Measurements from ENCODE around the gene SORCS2. TPM values are rescaled to one million over a fixed set of nuclear protein-coding genes. Genes with fewer than 3 reads are reported as not detected.

Gene SORCS2
- total RNA-seq, 1 experiment from 2014 or later, result not detected

DNA sequence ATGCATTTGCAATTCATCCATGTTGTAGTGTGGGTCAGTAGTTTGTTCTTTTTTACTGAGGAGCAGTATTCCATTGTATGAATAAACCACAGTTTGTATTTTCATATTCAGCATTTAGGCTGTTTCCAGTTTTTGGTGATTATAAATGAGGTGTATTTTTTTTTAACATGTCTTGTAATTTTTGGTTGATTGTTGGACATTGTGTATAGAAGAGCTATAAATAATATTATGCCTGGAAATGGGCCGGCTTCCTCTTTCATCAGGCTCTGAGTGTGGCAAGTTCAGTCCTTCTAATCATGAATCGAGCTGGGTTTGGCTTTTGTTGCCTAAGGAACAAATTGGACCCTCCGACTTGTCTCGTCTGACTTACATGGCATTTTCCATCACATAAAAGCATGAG lies 126.7 kb downstream of the SORCS2 start:
- no peaks in the 10 kb centered on the region for H3K36me3 Mint-ChIP-seq (ENCODE audit: insufficient read depth, unreplicated experiment)
- peaks cover 6% of the 10 kb centered on the region for H3K9me3 Mint-ChIP-seq (ENCODE audit: low read depth, unreplicated experiment)
- no peak for TF ChIP-seq CTCF (IDR thresholded peaks at IDR 0.05; ENCODE audit: unreplicated experiment)
- no TSS peak for BruUV-seq (replicated peaks)
- H3K4me1 Mint-ChIP-seq (ENCODE audit: low read depth, unreplicated experiment), result no peaks in the 10 kb centered on the region
- peaks cover 44% of the 10 kb centered on the region for H3K27me3 Mint-ChIP-seq (ENCODE audit: unreplicated experiment)
- H3K27ac Mint-ChIP-seq (ENCODE audit: unreplicated experiment), result no peak overlapping the region
- DNase-seq, result no peak
- CTCF ChIA-PET, result no interaction called here
- no peak overlapping the region for H3K4me3 Mint-ChIP-seq (ENCODE audit: low read depth, unreplicated experiment)
- intact Hi-C loops (cut with micrococcal nuclease; ENCODE audit: unreplicated experiment), result no loop called here

DNA sequence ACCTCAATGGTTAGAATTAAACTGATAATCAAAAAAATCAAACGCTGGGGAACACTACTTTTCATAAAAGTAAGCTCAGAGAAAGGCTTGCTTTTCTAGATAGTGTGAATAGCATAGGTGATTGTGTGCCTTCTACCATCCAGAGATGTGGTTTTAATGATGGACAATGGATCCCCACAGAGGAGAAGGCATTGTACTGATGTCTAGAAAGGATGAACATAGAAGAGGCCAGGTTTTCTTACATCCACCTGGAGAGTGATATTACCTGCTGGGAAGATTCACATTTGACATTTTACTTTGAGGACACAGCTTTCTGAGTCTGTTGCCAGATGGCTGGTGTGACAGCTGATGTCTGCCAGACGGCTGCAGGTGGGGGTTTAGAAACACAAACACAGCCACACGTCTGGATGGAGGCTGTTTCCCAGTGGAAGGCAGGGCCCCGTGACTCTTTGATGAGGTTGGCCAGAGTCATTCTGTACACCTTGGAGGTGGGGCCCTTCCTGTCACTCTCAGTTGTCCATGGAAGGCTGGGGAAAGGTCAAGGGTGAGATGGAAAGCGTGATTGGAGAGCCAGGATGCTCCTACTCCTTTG lies 128.0 kb downstream of the SORCS2 start:
- H3K4me1 Mint-ChIP-seq (ENCODE audit: low read depth, unreplicated experiment), result no peaks in the 10 kb centered on the region
- CTCF ChIA-PET, result no interaction called here
- intact Hi-C loops (cut with micrococcal nuclease; ENCODE audit: unreplicated experiment), result no loop called here
- DNase-seq, result no peak
- peaks cover 6% of the 10 kb centered on the region for H3K9me3 Mint-ChIP-seq (ENCODE audit: low read depth, unreplicated experiment)
- BruUV-seq (replicated peaks), result no TSS peak
- H3K27ac Mint-ChIP-seq (ENCODE audit: unreplicated experiment), result no peak overlapping the region
- H3K27me3 Mint-ChIP-seq (ENCODE audit: unreplicated experiment), result peaks cover 38% of the 10 kb centered on the region
- TF ChIP-seq CTCF (IDR thresholded peaks at IDR 0.05; ENCODE audit: unreplicated experiment), result no peak
- no peak overlapping the region for H3K4me3 Mint-ChIP-seq (ENCODE audit: low read depth, unreplicated experiment)
- H3K36me3 Mint-ChIP-seq (ENCODE audit: insufficient read depth, unreplicated experiment), result no peaks in the 10 kb centered on the region

DNA sequence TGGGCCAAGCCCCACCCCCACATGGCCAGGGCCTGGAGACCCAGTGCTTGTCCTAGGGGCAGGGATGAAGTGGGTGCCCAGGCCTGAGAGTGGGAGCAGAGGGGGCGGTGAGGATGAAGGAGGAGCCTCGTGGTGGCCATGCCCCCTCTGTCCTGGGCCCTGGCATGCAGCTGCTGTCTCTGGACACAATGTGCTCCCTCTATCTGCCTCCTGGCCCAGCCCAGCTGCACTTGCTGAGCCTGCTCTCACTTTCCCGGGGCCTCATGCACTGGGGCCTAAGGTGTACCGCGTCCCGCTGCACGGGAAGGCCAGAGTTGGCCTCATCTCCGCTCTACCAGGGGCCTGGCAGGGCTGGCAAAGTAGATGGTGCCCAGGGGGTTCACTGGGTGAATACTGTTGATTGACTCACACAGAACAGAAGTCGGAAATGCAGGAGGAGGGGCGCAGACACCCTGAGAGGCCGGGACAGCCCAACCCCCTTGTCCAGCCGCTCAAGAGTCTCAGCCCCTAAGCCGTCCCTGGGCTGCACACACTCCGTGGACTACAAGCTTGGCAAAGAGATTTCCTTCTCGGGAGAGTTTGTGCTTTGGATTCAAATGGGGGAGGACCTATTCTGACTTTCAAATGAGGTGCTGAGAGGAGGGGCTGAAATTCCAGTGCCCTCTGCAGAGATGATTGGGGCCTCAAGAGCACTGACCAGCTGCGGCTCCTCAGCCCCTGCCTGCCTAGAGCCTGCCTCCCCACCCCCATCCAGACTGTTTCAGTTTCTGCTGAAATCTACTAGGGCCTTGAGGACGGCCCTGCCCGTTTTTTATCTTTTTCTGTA lies 130.0 kb downstream of the SORCS2 start:
- intact Hi-C loops (cut with micrococcal nuclease; ENCODE audit: unreplicated experiment), result no loop called here
- Mint-ChIP-seq H3K4me1 (ENCODE audit: low read depth, unreplicated experiment) (no peaks in the 10 kb centered on the region), H3K4me3 (ENCODE audit: low read depth, unreplicated experiment) (no peak overlapping the region), H3K27ac (ENCODE audit: unreplicated experiment) (no peak overlapping the region), H3K27me3 (ENCODE audit: unreplicated experiment) (peaks cover 41% of the 10 kb centered on the region), H3K36me3 (ENCODE audit: insufficient read depth, unreplicated experiment) (no peaks in the 10 kb centered on the region), H3K9me3 (ENCODE audit: low read depth, unreplicated experiment) (peaks cover 4% of the 10 kb centered on the region)
- TF ChIP-seq CTCF (IDR thresholded peaks at IDR 0.05; ENCODE audit: unreplicated experiment), result no peak
- CTCF ChIA-PET, result no interaction called here
- BruUV-seq (replicated peaks), result no TSS peak
- DNase-seq, result no peak

- intact Hi-C loops (cut with micrococcal nuclease; ENCODE audit: unreplicated experiment), result no loop called here
- BruUV-seq (replicated peaks), result no TSS peak
- no peak overlapping the region for H3K4me3 Mint-ChIP-seq (ENCODE audit: low read depth, unreplicated experiment)
- peaks cover 2% of the 10 kb centered on the region for H3K9me3 Mint-ChIP-seq (ENCODE audit: low read depth, unreplicated experiment)
- DNase-seq, result no peak
- peaks cover 52% of the 10 kb centered on the region for H3K27me3 Mint-ChIP-seq (ENCODE audit: unreplicated experiment)
- no peak for TF ChIP-seq CTCF (IDR thresholded peaks at IDR 0.05; ENCODE audit: unreplicated experiment)
- no peaks in the 10 kb centered on the region for H3K36me3 Mint-ChIP-seq (ENCODE audit: insufficient read depth, unreplicated experiment)
- H3K27ac Mint-ChIP-seq (ENCODE audit: unreplicated experiment), result no peak overlapping the region
- CTCF ChIA-PET, result no interaction called here
- no peaks in the 10 kb centered on the region for H3K4me1 Mint-ChIP-seq (ENCODE audit: low read depth, unreplicated experiment)
Measured at GRCh38 chr4:7323461-7323871, 131.1 kb downstream of the SORCS2 start.
